ENCODE data around the gene TMTC2. TPM values are rescaled to one million over a fixed set of nuclear protein-coding genes. Genes with fewer than 3 reads are reported as not detected.

The TMTC2 gene
- total and polyA plus RNA-seq, 2 donors from 2014 or later: 6.0 to 32.9 TPM

GRCh38 chr12:83161456-83161855 is 474.8 kb downstream of the TMTC2 start:
- Histone ChIP-seq H3K9me3 (ENCODE audit: control insufficient read depth in 2 of 3, insufficient read depth in 1 of 3, low read length in 3 of 3) (no peaks in the 10 kb centered on the region), H3K9ac (ENCODE audit: low read length in 3 of 3) (no peak overlapping the region), H3K36me3 (ENCODE audit: control insufficient read depth in 2 of 3, insufficient read depth in 3 of 3, low read length in 3 of 3) (no peaks in the 10 kb centered on the region), H3K4me1 (ENCODE audit: control insufficient read depth in 2 of 3, insufficient read depth in 2 of 3, low read depth in 1 of 3, low read length in 3 of 3) (no peaks in the 10 kb centered on the region), H3K27me3 (ENCODE audit: control insufficient read depth, insufficient read depth, low read length) (no peaks in the 10 kb centered on the region), H3K27ac (ENCODE audit: low read depth in 2 of 2, low read length in 2 of 2) (no peak overlapping the region), H3K4me3 (ENCODE audit: low read length in 3 of 3) (no peak overlapping the region)
- intact Hi-C loops (cut with DNase I): no loop called here
- DNase-seq: no peak
- TF ChIP-seq CTCF (IDR thresholded peaks at IDR 0.05; ENCODE audit: borderline replicate concordance, extremely low read depth, insufficient read depth): no peak
- no peak for FAIRE-seq

GRCh38 chr12:83168751-83169150 is 482.0 kb downstream of the TMTC2 start:
- Histone ChIP-seq H3K27me3 (ENCODE audit: control insufficient read depth, insufficient read depth, low read length) (no peaks in the 10 kb centered on the region), H3K9ac (ENCODE audit: low read length in 3 of 3) (no peak overlapping the region), H3K4me3 (ENCODE audit: low read length in 3 of 3) (no peak overlapping the region), H3K36me3 (ENCODE audit: control insufficient read depth in 2 of 3, insufficient read depth in 3 of 3, low read length in 3 of 3) (no peaks in the 10 kb centered on the region), H3K4me1 (ENCODE audit: control insufficient read depth in 2 of 3, insufficient read depth in 2 of 3, low read depth in 1 of 3, low read length in 3 of 3) (no peaks in the 10 kb centered on the region), H3K9me3 (ENCODE audit: control insufficient read depth in 2 of 3, insufficient read depth in 1 of 3, low read length in 3 of 3) (no peaks in the 10 kb centered on the region), H3K27ac (ENCODE audit: low read depth in 2 of 2, low read length in 2 of 2) (no peak overlapping the region)
- intact Hi-C loops (cut with DNase I): no loop called here
- FAIRE-seq: no peak
- DNase-seq: peak in 1 of 5 donors; percentile 9
- TF ChIP-seq CTCF (IDR thresholded peaks at IDR 0.05; ENCODE audit: borderline replicate concordance, extremely low read depth, insufficient read depth): no peak

- intact Hi-C loops (cut with DNase I): no loop called here
- no peaks in the 10 kb centered on the region for H3K27me3 ChIP-seq (ENCODE audit: control insufficient read depth, insufficient read depth, low read length)
- FAIRE-seq (no peak), DNase-seq (no peak)
- H3K9me3 ChIP-seq (ENCODE audit: control insufficient read depth in 2 of 3, insufficient read depth in 1 of 3, low read length in 3 of 3): no peaks in the 10 kb centered on the region
- no peak overlapping the region for H3K9ac ChIP-seq (ENCODE audit: low read length in 3 of 3)
- H3K4me1 ChIP-seq (ENCODE audit: control insufficient read depth in 2 of 3, insufficient read depth in 2 of 3, low read depth in 1 of 3, low read length in 3 of 3): no peaks in the 10 kb centered on the region
- no peaks in the 10 kb centered on the region for H3K36me3 ChIP-seq (ENCODE audit: control insufficient read depth in 2 of 3, insufficient read depth in 3 of 3, low read length in 3 of 3)
- no peak overlapping the region for H3K27ac ChIP-seq (ENCODE audit: low read depth in 2 of 2, low read length in 2 of 2)
- H3K4me3 ChIP-seq (ENCODE audit: low read length in 3 of 3): no peak overlapping the region
- no peak for TF ChIP-seq CTCF (IDR thresholded peaks at IDR 0.05; ENCODE audit: borderline replicate concordance, extremely low read depth, insufficient read depth)
These were observed 485.7 kb downstream of the TMTC2 start for GRCh38 chr12:83172441-83172840.
